Neutrophil (primary cell): Measurements from ENCODE around the gene ADAMTS14.

ENCODE experiments used
- H3K27ac ChIP-seq: fragments of 200-600 bp; sonication (generic); 2 replicates; pipeline ENCODE4 v1.5.1; 2016; ENCODE audit warnings: mild to moderate bottlenecking, moderate library complexity
- H3K27me3 ChIP-seq: fragments of 200-600 bp; sonication (generic); 2 replicates; pipeline ENCODE4 v1.6.0; 2016; ENCODE audit warnings: mild to moderate bottlenecking
- H3K36me3 ChIP-seq: fragments of 200-600 bp; sonication (generic); 2 replicates; pipeline ENCODE4 v1.5.1; 2017
- H3K4me1 ChIP-seq, 2 experiments: fragments of 200-600 bp in 1 of 2; sonication (generic) in 1 of 2; 1 replicate in 1 of 2; 2 replicates in 1 of 2; pipeline versions ENCODE4 v1.5.1 to v1.6.1; 2013 to 2016; ENCODE audit warnings: low read depth in 1 of 2, low read length in 1 of 2, mild to moderate bottlenecking in 1 of 2, moderate library complexity in 1 of 2; ENCODE audit not compliant: control insufficient read depth in 1 of 2, insufficient read depth in 1 of 2
- H3K4me3 ChIP-seq, 2 experiments: fragments of 200-600 bp in 1 of 2; sonication (generic) in 1 of 2; 1 replicate in 1 of 2; 2 replicates in 1 of 2; pipeline ENCODE4 v1.5.1; 2013 to 2016; ENCODE audit warnings: low read depth in 1 of 2, low read length in 1 of 2, mild to moderate bottlenecking in 1 of 2, moderate library complexity in 1 of 2
- H3K9me3 ChIP-seq: fragments of 200-600 bp; sonication (generic); 2 replicates; pipeline ENCODE4 v1.5.1; 2016
- TF ChIP-seq, protein P1 (sequence below): fragments of 200-600 bp; sonication (generic); IDR thresholded peaks from 2 replicates; pipeline ENCODE4 v1.5.1; 2016; ENCODE audit warnings: antibody characterized with exemption

The ADAMTS14 gene

DNA sequence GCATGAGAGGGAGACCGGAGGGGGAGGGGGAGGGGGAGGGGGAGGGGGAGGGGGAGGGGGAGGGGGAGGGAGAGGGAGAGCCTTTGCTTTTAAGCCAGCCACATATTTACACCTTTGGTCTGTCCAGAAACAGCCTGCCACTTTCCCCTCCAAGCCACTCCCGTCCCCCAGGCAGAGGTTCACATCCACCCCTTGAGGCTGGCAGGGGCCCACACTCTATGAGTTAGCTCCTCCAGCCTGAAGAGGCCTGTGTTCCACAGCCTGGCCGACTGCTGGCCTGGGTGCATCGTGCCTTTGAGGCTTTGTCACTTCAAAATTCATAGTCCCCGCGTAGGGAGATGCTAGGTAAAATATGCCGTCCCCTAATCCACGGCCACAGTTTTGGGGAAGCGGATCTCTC is 16.5 kb downstream of the ADAMTS14 start:
- peaks cover 0 to 16% of the 10 kb centered on the region in 2 experiments for H3K4me1 ChIP-seq
- TF ChIP-seq, protein P1, sequence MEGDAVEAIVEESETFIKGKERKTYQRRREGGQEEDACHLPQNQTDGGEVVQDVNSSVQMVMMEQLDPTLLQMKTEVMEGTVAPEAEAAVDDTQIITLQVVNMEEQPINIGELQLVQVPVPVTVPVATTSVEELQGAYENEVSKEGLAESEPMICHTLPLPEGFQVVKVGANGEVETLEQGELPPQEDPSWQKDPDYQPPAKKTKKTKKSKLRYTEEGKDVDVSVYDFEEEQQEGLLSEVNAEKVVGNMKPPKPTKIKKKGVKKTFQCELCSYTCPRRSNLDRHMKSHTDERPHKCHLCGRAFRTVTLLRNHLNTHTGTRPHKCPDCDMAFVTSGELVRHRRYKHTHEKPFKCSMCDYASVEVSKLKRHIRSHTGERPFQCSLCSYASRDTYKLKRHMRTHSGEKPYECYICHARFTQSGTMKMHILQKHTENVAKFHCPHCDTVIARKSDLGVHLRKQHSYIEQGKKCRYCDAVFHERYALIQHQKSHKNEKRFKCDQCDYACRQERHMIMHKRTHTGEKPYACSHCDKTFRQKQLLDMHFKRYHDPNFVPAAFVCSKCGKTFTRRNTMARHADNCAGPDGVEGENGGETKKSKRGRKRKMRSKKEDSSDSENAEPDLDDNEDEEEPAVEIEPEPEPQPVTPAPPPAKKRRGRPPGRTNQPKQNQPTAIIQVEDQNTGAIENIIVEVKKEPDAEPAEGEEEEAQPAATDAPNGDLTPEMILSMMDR = no peak
- no peaks in the 10 kb centered on the region for H3K9me3 ChIP-seq
- no peaks in the 10 kb centered on the region for H3K27me3 ChIP-seq
- no peaks in the 10 kb centered on the region for H3K36me3 ChIP-seq
- H3K4me3 ChIP-seq = no peak overlapping the region
- no peak overlapping the region for H3K27ac ChIP-seq

DNA sequence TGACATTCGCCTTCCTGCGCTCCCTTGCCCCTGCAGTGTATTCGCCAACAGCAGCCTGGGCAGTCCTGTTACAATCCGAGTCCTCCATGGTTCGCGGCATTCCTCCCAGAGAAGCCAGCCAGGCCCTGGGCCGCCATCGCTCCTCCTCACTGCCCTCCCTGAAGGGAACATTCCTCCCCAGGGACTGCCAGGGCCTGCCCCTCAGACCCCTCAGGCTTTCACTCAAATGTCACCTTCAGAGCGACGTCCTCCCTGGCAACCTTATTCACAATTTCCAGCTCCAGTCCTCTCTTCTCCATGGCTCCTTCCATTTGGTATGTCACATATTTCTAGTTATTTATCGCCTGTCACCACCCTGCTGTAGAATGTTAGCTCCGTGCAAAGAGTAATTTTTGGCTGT is 17.4 kb downstream of the ADAMTS14 start:
- Histone ChIP-seq H3K4me3 (no peak overlapping the region), H3K27me3 (no peaks in the 10 kb centered on the region), H3K27ac (no peak overlapping the region), H3K36me3 (no peaks in the 10 kb centered on the region), H3K4me1 (peaks cover 0 to 16% of the 10 kb centered on the region in 2 experiments), H3K9me3 (no peaks in the 10 kb centered on the region)
- TF ChIP-seq, protein P1 = no peak

DNA sequence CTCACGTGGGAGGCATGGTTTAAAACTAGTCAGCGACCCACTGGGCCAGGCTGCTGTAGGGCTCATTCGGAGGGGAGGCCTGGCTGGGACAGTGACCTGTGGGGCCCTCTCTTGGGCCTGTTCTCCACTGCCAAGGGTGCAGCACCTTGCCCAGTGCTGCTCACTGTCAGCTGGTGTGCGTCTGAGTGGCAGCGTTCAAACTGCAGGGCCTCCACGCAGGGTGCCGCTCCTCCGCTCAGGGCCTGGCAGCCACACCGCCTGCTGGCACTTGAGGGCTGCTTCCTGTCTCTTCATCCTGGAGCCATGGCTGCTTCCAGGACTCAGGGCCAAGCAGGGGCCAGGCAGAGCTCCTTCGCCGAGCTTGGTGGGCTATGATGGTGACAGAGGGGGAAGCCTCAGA is 18.3 kb downstream of the ADAMTS14 start:
- H3K9me3 ChIP-seq = no peaks in the 10 kb centered on the region
- H3K36me3 ChIP-seq = no peaks in the 10 kb centered on the region
- peaks cover 0 to 16% of the 10 kb centered on the region in 2 experiments for H3K4me1 ChIP-seq
- no peak overlapping the region for H3K4me3 ChIP-seq
- no peak overlapping the region for H3K27ac ChIP-seq
- TF ChIP-seq, protein P1 = no peak
- no peaks in the 10 kb centered on the region for H3K27me3 ChIP-seq

DNA sequence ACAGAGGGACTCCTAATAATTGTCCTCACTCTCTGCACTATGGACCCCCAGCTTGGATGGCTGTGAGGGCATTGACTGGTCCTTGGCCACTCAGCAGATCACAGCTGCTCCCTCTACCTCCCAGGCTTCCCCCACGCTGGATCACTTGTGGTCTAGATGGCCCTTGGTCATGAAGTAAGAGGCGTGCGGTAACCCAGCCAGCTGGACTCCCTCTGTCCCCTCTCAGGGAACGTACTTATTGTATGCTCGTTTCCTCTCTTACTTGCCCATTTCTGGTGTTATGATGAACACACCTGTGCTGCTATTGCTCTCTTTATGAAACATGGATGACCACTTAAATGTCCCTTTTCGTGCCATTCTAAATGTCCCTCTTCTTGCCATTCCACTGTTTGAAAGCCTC is 19.3 kb downstream of the ADAMTS14 start:
- H3K9me3 ChIP-seq = no peaks in the 10 kb centered on the region
- H3K4me1 ChIP-seq = peaks cover 0 to 16% of the 10 kb centered on the region in 2 experiments
- H3K4me3 ChIP-seq = no peak overlapping the region
- no peak overlapping the region for H3K27ac ChIP-seq
- H3K36me3 ChIP-seq = no peaks in the 10 kb centered on the region
- H3K27me3 ChIP-seq = no peaks in the 10 kb centered on the region
- TF ChIP-seq, protein P1 = no peak

DNA sequence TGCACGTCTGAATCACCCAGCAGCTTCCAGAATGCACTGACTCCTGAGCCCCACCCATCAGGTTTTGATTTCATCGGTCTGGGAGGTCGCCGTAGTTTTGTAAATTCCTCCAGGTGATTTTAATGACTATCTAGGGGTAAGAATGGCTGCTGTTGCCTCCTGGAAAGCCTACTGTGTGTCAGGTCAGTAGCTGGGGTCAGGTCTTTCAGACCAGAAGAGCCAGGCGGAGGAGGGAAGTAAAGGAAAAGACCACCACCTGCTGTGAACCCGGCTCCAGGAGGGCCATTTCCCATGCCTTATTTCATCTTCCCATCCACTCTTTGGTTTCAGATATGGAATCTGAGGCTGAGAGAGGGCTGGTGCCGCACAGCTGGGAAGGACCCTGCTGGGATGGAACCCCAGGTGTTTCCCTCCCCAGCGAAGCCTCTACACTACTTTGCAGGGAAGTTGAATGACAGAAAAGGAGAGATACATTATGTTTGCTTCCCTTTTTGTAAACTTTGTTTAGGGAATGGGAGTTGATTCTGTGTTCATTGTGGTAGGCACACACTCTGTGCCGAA is 19.8 kb downstream of the ADAMTS14 start:
- H3K4me3 ChIP-seq = no peak overlapping the region
- no peaks in the 10 kb centered on the region for H3K9me3 ChIP-seq
- H3K4me1 ChIP-seq = peaks cover 0 to 16% of the 10 kb centered on the region in 2 experiments
- TF ChIP-seq, protein P1 = no peak
- H3K27me3 ChIP-seq = no peaks in the 10 kb centered on the region
- H3K27ac ChIP-seq = no peak overlapping the region
- H3K36me3 ChIP-seq = no peaks in the 10 kb centered on the region
